Effector CD4-positive, alpha-beta T cell (primary cell): ENCODE measurements around the gene ADAMTS20.

ENCODE experiments used
- DNase-seq: peaks from one replicate; pipeline ENCODE4 v3.0.0-alpha.2; 2020

ADAMTS20 gene

GRCh38 chr12:43307126-43307525 lies 244.9 kb downstream of the ADAMTS20 start:
- no peak for DNase-seq

GRCh38 chr12:43306066-43306465 lies 245.9 kb downstream of the ADAMTS20 start:
- no peak for DNase-seq

- no peak for DNase-seq
Observed at GRCh38 chr12:43305065-43305464, 246.9 kb downstream of the ADAMTS20 start.
